Hematopoietic multipotent progenitor cell treated with erythropoietin and hydrocortisone succinate and interleukin-3 and kit ligand, for 6 days (in vitro differentiated cells): ENCODE data around the gene SCN4B.
"Not testable (repeated sequence)": the region's sequence is repeated elsewhere in the genome, so short reads cannot be mapped to it uniquely, and the experiment has no call there.

Experiments
- DNase-seq: peaks from one replicate; pipeline ENCODE4 v3.0.0-alpha.2; 2015

Gene SCN4B

GRCh38 chr11:118152552-118153471, at the start of gene SCN4B:
Gene SCN4B, minus strand, starts transcription at chr11:118152823. Its CDS starts 150 bp downstream, at chr11:118152673.
- DNase-seq, result peak; percentile 21

GRCh38 chr11:118201966-118202365, 49.3 kb upstream of the SCN4B start:
- DNase-seq, result peak; percentile 39

DNA sequence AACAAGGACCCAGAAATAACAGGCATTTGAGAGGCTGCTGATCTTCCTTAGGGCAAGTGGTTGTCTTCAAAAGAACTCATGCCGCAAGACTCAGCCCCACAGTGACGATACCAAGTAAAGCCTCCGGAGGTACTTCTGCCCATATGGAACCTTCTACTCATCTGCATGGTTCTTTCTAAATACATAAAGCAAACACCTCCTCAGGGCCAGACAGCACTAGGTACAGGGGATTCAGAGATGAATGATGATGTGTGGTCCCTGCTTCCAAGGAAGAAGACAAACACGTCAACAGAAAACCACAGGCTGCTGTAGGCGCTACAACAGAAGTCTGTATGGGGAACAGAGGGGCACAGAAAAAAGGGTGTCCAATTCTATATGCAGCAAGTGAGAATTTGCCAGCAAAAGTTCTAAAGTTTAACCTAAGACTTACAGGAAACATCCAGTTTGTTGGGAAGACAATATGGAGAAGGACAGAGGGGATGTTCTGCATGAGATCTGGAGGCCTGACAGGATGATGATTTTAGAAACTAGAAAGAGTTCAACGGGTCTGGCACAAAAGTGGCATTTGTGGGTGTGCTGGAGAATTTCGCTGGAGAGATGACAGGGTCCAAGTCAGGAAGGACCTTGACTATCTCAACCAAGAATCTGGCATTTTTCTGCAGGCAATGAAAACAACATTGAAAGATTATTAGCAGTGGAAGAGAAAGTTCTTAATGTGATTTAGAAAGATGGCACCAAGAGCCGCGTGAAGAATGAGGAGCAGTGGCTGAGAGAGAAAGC, 48.5 kb upstream of the SCN4B start:
- DNase-seq, result no peak

GRCh38 chr11:118200497-118200896, 47.9 kb upstream of the SCN4B start:
- no peak for DNase-seq

- DNase-seq, result no peak
Measured at GRCh38 chr11:118199135-118199534, 46.5 kb upstream of the SCN4B start.

GRCh38 chr11:118198370-118198769, 45.7 kb upstream of the SCN4B start:
- DNase-seq, result peak; percentile 86

GRCh38 chr11:118194835-118195627, 42.4 kb upstream of the SCN4B start:
- no peak for DNase-seq

- DNase-seq, result no peak
Measured at GRCh38 chr11:118193910-118194566, 41.4 kb upstream of the SCN4B start.

DNA sequence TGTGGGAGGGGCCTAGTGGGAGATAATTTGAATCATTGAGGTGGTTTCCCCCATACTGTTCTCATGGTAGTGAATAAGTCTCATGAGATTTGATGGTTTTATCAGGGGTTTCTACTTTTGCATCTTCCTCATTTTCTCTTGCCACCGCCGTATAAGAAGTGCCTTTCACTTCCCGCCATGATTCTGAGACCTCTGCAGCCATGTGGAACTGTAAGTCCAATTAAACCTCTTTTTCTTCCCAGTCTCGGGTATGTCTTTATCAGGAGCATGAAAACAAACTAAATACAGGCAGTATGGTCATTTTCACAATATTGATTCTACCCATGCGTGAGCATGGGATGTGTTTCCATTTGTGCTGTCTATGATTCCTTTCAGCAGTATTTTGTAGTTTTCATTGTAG, 40.2 kb upstream of the SCN4B start:
- DNase-seq, result not testable (repeated sequence)

- not testable (repeated sequence) for DNase-seq
Measured at GRCh38 chr11:118190942-118191506, 38.4 kb upstream of the SCN4B start.

DNA sequence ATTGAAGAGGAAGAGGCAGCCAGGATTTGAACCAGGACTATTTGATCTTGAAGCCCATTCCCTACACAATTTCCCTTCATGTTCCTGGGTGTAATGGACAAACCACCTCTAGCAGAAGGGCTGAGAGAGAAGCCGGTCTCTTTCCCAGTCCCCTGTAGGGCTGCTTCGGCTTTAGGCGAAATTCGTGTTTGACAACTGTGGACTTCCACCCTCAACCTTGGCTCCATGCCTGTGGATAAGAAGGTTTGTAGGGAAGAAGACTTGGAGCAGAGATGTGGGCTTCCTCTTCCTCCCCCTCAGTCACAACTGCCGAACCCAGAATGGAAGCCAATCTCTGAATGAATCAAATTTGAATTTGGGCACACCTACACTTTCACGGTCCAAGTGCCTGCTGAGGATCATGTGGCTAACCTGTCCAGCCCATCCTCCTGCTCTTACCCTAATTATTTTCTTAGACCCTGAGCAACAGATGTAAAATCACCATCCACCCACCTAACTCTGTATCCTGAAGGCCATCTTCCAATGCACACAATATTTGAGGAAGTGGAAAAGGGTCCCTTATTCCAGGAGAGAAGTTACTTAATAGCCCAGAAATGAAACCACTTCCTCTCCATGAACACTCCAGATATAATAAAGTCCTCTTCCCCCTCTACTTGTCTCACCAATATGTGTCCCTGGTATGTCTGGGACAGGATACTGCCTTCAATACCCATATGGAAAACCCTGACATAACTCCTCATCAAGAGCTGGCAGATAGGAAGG, 33.9 kb upstream of the SCN4B start:
- DNase-seq, result no peak

GRCh38 chr11:118184784-118185579, 32.4 kb upstream of the SCN4B start:
- peak; percentile 32 for DNase-seq

DNA sequence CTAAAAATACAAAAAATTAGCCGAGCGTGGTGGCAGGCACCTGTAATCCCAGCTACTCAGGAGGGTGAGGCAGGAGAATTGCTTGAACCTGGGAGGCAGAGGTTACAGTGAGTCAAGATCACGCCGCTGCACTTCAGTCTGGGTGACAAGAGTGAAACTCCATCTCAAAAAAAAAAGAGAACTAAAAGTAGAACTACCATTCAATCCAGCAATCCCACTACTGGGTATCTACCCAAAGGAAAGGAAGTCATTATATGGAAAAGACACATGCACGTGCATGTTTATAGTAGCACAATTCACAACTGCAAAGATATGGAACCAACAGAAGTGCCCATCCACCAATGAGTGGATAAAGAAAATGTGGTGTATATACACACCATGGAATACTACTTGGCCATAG, 31.1 kb upstream of the SCN4B start:
- not testable (repeated sequence) for DNase-seq

DNA sequence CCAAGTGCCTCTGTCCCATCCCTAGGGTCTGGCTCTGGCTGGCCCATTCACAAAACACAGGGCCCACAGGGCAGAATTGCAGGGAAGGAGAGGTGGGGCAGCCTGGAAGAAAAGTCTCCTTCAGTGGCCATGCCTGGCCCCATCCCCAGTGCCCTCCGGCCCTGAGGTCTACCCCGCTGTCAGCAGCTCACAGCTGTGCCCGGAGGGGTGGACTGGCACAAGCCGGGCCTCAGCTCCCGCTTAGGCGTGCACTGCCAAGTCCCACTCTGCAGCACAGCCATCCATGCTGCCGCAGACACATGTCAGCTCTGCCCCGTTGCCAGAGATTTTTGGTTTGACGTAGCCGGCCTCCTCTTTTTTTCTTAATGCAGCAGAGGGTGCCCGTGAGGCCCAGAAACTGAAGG, 27.7 kb upstream of the SCN4B start:
- DNase-seq, result peak; percentile 63

GRCh38 chr11:118176778-118177134, 24.1 kb upstream of the SCN4B start:
- no peak for DNase-seq

DNA sequence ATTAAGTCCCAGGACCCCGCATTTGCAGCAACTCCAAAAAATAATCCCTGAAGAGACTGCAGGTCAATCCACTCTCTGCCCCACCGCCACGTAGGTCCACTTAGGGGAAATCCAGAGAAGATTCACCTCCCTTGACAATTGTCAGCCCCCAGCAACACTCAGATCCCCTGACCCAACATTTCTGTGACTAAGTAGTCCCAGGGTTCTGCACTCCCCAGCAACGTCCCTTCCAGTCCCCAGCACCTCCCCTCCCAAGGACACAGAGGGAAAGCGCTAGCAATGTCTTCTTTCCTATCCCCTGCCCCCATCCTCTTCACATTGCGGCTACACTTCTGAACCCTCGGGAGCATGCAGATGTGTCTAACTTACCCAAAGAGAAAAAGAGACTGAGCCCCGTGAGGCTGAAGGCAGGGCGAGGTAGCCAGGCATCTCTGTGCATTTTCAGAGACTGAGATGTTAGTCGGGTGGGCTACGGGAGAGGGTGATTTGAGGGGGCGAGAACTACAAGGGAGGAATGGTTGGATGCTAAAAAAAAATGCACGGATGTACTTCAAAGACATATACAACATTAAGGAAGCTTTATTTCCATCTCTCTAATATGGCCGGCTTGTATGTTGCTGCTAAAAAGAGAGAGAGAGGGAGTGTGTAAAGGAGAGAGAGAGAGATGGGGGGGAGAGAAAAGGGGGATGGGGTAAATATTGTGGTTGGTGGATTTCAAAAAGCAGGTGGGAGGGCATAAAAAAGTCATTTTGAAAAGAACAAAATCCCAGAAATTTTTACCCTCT, 23.6 kb upstream of the SCN4B start, which contains the start of gene SCN2B:
Gene SCN2B (minus strand): TSS at position 647 of the 785 bp plus-strand sequence. CDS start 208 bp downstream, at position 439.
- no peak for DNase-seq

- DNase-seq, result no peak
Measured at GRCh38 chr11:118175031-118175992, 22.7 kb upstream of the SCN4B start.

DNA sequence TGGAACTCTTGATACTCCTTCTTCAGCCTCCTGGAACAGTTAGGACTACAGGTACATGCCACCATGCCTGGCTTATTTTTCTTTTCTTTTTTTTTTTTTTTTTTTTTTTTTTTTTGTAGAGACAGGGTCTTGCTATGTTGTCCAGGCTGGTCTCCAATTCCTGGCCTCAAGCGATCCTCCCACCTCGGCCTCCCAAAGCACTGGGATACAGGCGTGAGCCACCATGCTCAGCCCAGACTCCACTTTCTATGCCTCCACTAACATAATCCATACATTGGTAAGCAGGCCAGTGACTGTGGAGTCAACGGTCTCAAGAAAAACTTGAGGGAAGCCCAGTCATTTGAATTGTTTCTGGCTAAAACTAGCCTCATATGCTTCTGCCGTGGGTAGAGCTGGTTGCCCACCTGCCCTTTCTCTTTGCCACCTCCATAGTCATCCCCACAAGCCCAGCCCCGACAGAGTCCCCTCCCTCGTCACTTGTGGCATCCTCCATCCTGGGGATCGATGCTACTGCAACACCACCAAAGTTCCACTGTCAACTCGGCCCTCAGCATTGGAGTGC, 21.5 kb upstream of the SCN4B start:
- no peak for DNase-seq
